Measurements from ENCODE around the gene HERC4. TPM values are rescaled to one million over a fixed set of nuclear protein-coding genes. Genes with fewer than 3 reads are reported as not detected.

Gene HERC4
- total and polyA plus RNA-seq, 2 donors (not counting 1 experiment from before 2014, with no cell fraction given): 53.1 to 140 TPM

DNA sequence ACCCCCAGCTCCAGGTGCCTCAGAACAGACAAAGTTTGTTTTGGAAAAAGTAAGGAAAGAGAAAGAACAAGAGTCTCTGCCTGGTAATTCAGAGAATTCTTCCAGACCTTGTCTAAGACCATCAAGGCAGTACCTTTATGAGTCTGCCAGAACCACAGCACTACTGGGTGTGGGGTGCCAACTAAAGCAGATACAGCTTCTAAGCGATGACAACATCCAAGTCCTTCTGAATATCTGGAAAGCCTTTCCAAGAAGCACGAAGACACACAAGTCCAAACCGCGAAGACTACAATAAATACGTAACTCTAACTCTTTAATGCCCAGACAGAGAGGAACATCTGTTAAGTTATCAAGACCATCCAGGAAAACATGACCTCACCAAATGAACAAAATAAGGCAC lies 96.3 kb downstream of the HERC4 start:
- Histone ChIP-seq H3K36me3 (ENCODE audit: control insufficient read depth, insufficient read depth, low read length) (peaks cover 15% of the 10 kb centered on the region), H3K27me3 (ENCODE audit: control insufficient read depth, insufficient read depth, low read length) (no peaks in the 10 kb centered on the region), H4K20me1 (ENCODE audit: control insufficient read depth, extremely low read depth, insufficient read depth, low read length) (no peaks in the 10 kb centered on the region), H3K4me3 (replicated peaks in 1 of 4; ENCODE audit: control extremely low read depth in 1 of 4, insufficient read depth in 1 of 4, low read depth in 3 of 4, low read length in 4 of 4) (no peak overlapping the region), H3K4me2 (ENCODE audit: extremely low read depth, insufficient read depth, low read length) (no peak overlapping the region), H3K79me2 (ENCODE audit: control insufficient read depth, insufficient read depth, low read length) (peaks cover 15% of the 10 kb centered on the region), H3K9me3 (ENCODE audit: control insufficient read depth, insufficient read depth, low read depth, low read length) (no peaks in the 10 kb centered on the region), H2AFZ (ENCODE audit: low read length) (no peak overlapping the region), H3K4me1 (ENCODE audit: control insufficient read depth, extremely low read depth, insufficient read depth, low read length) (peaks cover 2% of the 10 kb centered on the region), H3K9ac (ENCODE audit: insufficient read depth, low read length) (no peak overlapping the region), H3K27ac (ENCODE audit: insufficient read depth, low read length) (no peak overlapping the region)
- TF ChIP-seq EZH2 (IDR thresholded peaks at IDR 0.05; ENCODE audit: low read length, missing control alignments): no peak
- TF ChIP-seq, protein P1, sequence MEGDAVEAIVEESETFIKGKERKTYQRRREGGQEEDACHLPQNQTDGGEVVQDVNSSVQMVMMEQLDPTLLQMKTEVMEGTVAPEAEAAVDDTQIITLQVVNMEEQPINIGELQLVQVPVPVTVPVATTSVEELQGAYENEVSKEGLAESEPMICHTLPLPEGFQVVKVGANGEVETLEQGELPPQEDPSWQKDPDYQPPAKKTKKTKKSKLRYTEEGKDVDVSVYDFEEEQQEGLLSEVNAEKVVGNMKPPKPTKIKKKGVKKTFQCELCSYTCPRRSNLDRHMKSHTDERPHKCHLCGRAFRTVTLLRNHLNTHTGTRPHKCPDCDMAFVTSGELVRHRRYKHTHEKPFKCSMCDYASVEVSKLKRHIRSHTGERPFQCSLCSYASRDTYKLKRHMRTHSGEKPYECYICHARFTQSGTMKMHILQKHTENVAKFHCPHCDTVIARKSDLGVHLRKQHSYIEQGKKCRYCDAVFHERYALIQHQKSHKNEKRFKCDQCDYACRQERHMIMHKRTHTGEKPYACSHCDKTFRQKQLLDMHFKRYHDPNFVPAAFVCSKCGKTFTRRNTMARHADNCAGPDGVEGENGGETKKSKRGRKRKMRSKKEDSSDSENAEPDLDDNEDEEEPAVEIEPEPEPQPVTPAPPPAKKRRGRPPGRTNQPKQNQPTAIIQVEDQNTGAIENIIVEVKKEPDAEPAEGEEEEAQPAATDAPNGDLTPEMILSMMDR (conservative IDR thresholded peaks at IDR 0.05 in 1 of 2, IDR thresholded peaks at IDR 0.05 in 1 of 2; ENCODE audit: low read depth in 1 of 2, low read length in 2 of 2): no peak
- peak in 1 of 2 donors; percentile 53 for DNase-seq (ENCODE audit: low read depth in 2 of 2)

GRCh38 chr10:67977251-67977650 lies 97.8 kb downstream of the HERC4 start:
- Histone ChIP-seq H4K20me1 (ENCODE audit: control insufficient read depth, extremely low read depth, insufficient read depth, low read length) (no peaks in the 10 kb centered on the region), H3K27me3 (ENCODE audit: control insufficient read depth, insufficient read depth, low read length) (no peaks in the 10 kb centered on the region), H3K4me2 (ENCODE audit: extremely low read depth, insufficient read depth, low read length) (no peak overlapping the region), H3K27ac (ENCODE audit: insufficient read depth, low read length) (no peak overlapping the region), H3K9me3 (ENCODE audit: control insufficient read depth, insufficient read depth, low read depth, low read length) (no peaks in the 10 kb centered on the region), H3K4me3 (replicated peaks in 1 of 4; ENCODE audit: control extremely low read depth in 1 of 4, insufficient read depth in 1 of 4, low read depth in 3 of 4, low read length in 4 of 4) (no peak overlapping the region), H3K9ac (ENCODE audit: insufficient read depth, low read length) (no peak overlapping the region), H2AFZ (ENCODE audit: low read length) (no peak overlapping the region), H3K79me2 (ENCODE audit: control insufficient read depth, insufficient read depth, low read length) (peaks cover 17% of the 10 kb centered on the region), H3K36me3 (ENCODE audit: control insufficient read depth, insufficient read depth, low read length) (peaks cover 15% of the 10 kb centered on the region), H3K4me1 (ENCODE audit: control insufficient read depth, extremely low read depth, insufficient read depth, low read length) (peaks cover 2% of the 10 kb centered on the region)
- DNase-seq (ENCODE audit: low read depth in 2 of 2): no peak
- TF ChIP-seq, protein P1 (conservative IDR thresholded peaks at IDR 0.05 in 1 of 2, IDR thresholded peaks at IDR 0.05 in 1 of 2; ENCODE audit: low read depth in 1 of 2, low read length in 2 of 2): no peak
- no peak for TF ChIP-seq EZH2 (IDR thresholded peaks at IDR 0.05; ENCODE audit: low read length, missing control alignments)

DNA sequence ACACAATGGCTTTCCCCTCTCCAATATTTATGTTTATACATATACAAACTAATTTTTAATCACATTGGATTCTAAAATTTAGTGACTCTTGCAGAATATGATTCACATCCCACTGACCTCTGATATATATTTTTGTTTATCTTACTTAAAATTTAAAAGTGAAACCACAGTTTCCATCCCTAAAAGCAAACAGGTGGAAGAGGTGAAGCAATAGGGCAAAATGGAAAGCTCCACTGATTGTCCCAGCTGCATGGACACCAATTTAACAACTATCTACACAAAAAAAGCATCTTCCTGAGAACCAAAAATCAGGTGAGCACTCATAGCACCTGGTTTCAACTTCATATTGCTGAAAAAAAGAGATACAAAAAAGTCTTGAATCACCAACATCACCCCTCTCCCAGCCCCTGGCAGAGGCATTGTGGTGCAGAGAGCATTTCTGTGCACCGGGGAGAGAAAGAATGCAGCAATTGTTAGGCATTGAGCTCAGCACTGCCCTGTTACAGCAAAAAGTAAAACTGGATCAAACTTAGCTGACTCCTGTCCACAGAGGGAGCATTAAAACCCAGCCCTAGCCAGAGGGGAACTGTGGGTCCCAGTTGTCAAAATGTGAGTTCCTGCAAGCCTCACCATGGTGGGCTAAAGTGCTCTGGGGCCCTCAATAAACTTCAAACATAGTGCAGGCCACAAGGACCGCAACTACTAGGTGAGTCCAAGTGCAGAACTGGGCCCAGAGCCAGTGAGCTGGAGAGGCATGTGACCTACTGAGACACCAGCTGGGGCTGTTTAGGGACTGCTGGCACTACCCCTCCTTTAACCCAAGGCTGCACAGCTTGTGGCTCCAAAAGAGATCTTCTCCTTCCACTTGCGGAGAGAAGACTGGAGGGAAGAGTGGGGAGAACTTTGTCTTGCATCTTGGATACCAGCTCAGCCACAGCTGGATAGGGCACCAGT lies 98.5 kb downstream of the HERC4 start:
- peaks cover 18% of the 10 kb centered on the region for H3K36me3 ChIP-seq (ENCODE audit: control insufficient read depth, insufficient read depth, low read length)
- no peak overlapping the region for H2AFZ ChIP-seq (ENCODE audit: low read length)
- H3K4me1 ChIP-seq (ENCODE audit: control insufficient read depth, extremely low read depth, insufficient read depth, low read length): peaks cover 2% of the 10 kb centered on the region
- peaks cover 16% of the 10 kb centered on the region for H3K79me2 ChIP-seq (ENCODE audit: control insufficient read depth, insufficient read depth, low read length)
- DNase-seq (ENCODE audit: low read depth in 2 of 2): peak in 1 of 2 donors; percentile 14
- H3K27ac ChIP-seq (ENCODE audit: insufficient read depth, low read length): no peak overlapping the region
- no peaks in the 10 kb centered on the region for H4K20me1 ChIP-seq (ENCODE audit: control insufficient read depth, extremely low read depth, insufficient read depth, low read length)
- no peak overlapping the region for H3K9ac ChIP-seq (ENCODE audit: insufficient read depth, low read length)
- H3K27me3 ChIP-seq (ENCODE audit: control insufficient read depth, insufficient read depth, low read length): no peaks in the 10 kb centered on the region
- H3K4me2 ChIP-seq (ENCODE audit: extremely low read depth, insufficient read depth, low read length): no peak overlapping the region
- no peak overlapping the region for H3K4me3 ChIP-seq (replicated peaks in 1 of 4; ENCODE audit: control extremely low read depth in 1 of 4, insufficient read depth in 1 of 4, low read depth in 3 of 4, low read length in 4 of 4)
- TF ChIP-seq, protein P1 (conservative IDR thresholded peaks at IDR 0.05 in 1 of 2, IDR thresholded peaks at IDR 0.05 in 1 of 2; ENCODE audit: low read depth in 1 of 2, low read length in 2 of 2): no peak
- TF ChIP-seq EZH2 (IDR thresholded peaks at IDR 0.05; ENCODE audit: low read length, missing control alignments): no peak
- H3K9me3 ChIP-seq (ENCODE audit: control insufficient read depth, insufficient read depth, low read depth, low read length): no peaks in the 10 kb centered on the region

Data from fibroblast of lung (primary cell).